WERI-Rb-1 (cell line): Measurements from ENCODE around the gene RUNDC1.
"Not testable (repeated sequence)": the region's sequence is repeated elsewhere in the genome, so short reads cannot be mapped to it uniquely, and the experiment has no call there.

Experiments
- DNase-seq: peaks from one replicate; pipeline ENCODE4 v3.0.0-alpha.2; 2020
- H3K27ac ChIP-seq: fragments of 250-450 bp; sonication (Bioruptor Pico); 2 replicates; pipeline ENCODE4 v1.5.1; 2020; ENCODE audit warnings: mild to moderate bottlenecking, moderate library complexity
- H3K27me3 ChIP-seq: fragments of 250-450 bp; sonication (Bioruptor Pico); 2 replicates; pipeline ENCODE4 v1.5.1; 2021; ENCODE audit warnings: mild to moderate bottlenecking, low read depth, moderate library complexity; ENCODE audit not compliant: insufficient read depth, severe bottlenecking
- H3K36me3 ChIP-seq: fragments of 250-450 bp; sonication (Bioruptor Pico); 2 replicates; pipeline ENCODE4 v1.5.1; 2020; ENCODE audit warnings: mild to moderate bottlenecking, moderate library complexity
- H3K4me3 ChIP-seq: 2 replicates; pipeline ENCODE4 v1.5.1; 2011; ENCODE audit warnings: low read depth, mild to moderate bottlenecking, control low read depth, low read length
- H3K9me3 ChIP-seq: fragments of 250-450 bp; sonication (Bioruptor Pico); 2 replicates; pipeline ENCODE4 v1.5.1; 2021; ENCODE audit warnings: mild to moderate bottlenecking, moderate library complexity; ENCODE audit not compliant: severe bottlenecking
- CTCF ChIP-seq: IDR thresholded peaks from 2 replicates; pipeline ENCODE4 v1.5.1; 2011; ENCODE audit warnings: low read depth, mild to moderate bottlenecking, control low read depth, inconsistent platforms, low read length

Gene RUNDC1

GRCh38 chr17:42953669-42954068 is 26.7 kb upstream of the RUNDC1 start:
- peaks cover 89% of the 10 kb centered on the region for H3K36me3 ChIP-seq

GRCh38 chr17:42964161-42964932 is 16.0 kb upstream of the RUNDC1 start, which contains the start of gene AARSD1:
Gene AARSD1 (minus strand): TSS chr17:42964454. CDS start chr17:42964440, 14 bp downstream.
- no peaks in the 10 kb centered on the region for H3K27me3 ChIP-seq
- peak; percentile 96 for DNase-seq
- no peak for TF ChIP-seq CTCF
- no peaks in the 10 kb centered on the region for H3K9me3 ChIP-seq
- peak within 1 kb of the TSS; percentile 68 for H3K27ac ChIP-seq
- peak within 1 kb of the TSS; percentile 70 for H3K4me3 ChIP-seq
- H3K36me3 ChIP-seq, result peaks cover 35% of the 10 kb centered on the region

More at GRCh38 chr17:42953669-42954068, 26.7 kb upstream of the RUNDC1 start:
- no peak overlapping the region for H3K27ac ChIP-seq
- H3K4me3 ChIP-seq, result no peak overlapping the region
- no peaks in the 10 kb centered on the region for H3K9me3 ChIP-seq
- no peak for DNase-seq
- no peak for TF ChIP-seq CTCF
- no peaks in the 10 kb centered on the region for H3K27me3 ChIP-seq

- DNase-seq, result no peak
- no peak overlapping the region for H3K27ac ChIP-seq
- no peaks in the 10 kb centered on the region for H3K9me3 ChIP-seq
- H3K27me3 ChIP-seq, result no peaks in the 10 kb centered on the region
- no peaks in the 10 kb centered on the region; the same call in 1 of the 2 replicates for H3K36me3 ChIP-seq
- TF ChIP-seq CTCF, result no peak
- no peak overlapping the region for H3K4me3 ChIP-seq
Observed at GRCh38 chr17:42967925-42968324, 12.4 kb upstream of the RUNDC1 start.

GRCh38 chr17:42969001-42969581 is 11.3 kb upstream of the RUNDC1 start:
- H3K4me3 ChIP-seq, result no peak overlapping the region
- H3K27ac ChIP-seq, result no peak overlapping the region
- no peak for DNase-seq
- TF ChIP-seq CTCF, result no peak
- no peaks in the 10 kb centered on the region; the same call in 1 of the 2 replicates for H3K36me3 ChIP-seq
- H3K9me3 ChIP-seq, result no peaks in the 10 kb centered on the region
- H3K27me3 ChIP-seq, result no peaks in the 10 kb centered on the region

- Histone ChIP-seq H3K36me3 (no peaks in the 10 kb centered on the region; the same call in 1 of the 2 replicates), H3K27me3 (no peaks in the 10 kb centered on the region), H3K27ac (no peak overlapping the region), H3K9me3 (no peaks in the 10 kb centered on the region), H3K4me3 (no peak overlapping the region)
- no peak for DNase-seq
- no peak for TF ChIP-seq CTCF
Observed at GRCh38 chr17:42971589-42971988, 8.8 kb upstream of the RUNDC1 start.

GRCh38 chr17:42973323-42973722 is 7.0 kb upstream of the RUNDC1 start:
- not testable (repeated sequence) for H3K36me3 ChIP-seq, H3K9me3 ChIP-seq, H3K4me3 ChIP-seq, H3K27me3 ChIP-seq, DNase-seq, H3K27ac ChIP-seq
